ENCODE data around the gene CPVL.

- TF ChIP-seq POLR2A (IDR thresholded peaks at IDR 0.05; ENCODE audit: low read length) (no peak), GATA1 (IDR thresholded peaks at IDR 0.05; ENCODE audit: low read depth, low read length) (no peak)
These were observed 25.4 kb downstream of the CPVL start for GRCh38 chr7:29120955-29121354.

All from erythroblast (primary cell).